Measurements from ENCODE around the gene PDS5B. TPM values are rescaled to one million over a fixed set of nuclear protein-coding genes. Genes with fewer than 3 reads are reported as not detected.

PDS5B gene
- total RNA-seq, 1 experiment from 2014 or later, result 95.5 TPM

GRCh38 chr13:32592082-32592481 is 5.8 kb downstream of the PDS5B start:
- TF ChIP-seq EZH2 (IDR thresholded peaks at IDR 0.05; ENCODE audit: borderline replicate concordance, low read depth, low read length, poor library complexity, severe bottlenecking) (no peak), CTCF (conservative IDR thresholded peaks at IDR 0.05; ENCODE audit: low read depth, low read length) (no peak)
- ChIA-PET CTCF (no interaction called here), POLR2A (ENCODE audit: low non-redundant PET) (no interaction called here)
- Histone ChIP-seq H3K27ac (ENCODE audit: low read depth, low read length, poor library complexity, severe bottlenecking) (no peak overlapping the region), H3K4me1 (ENCODE audit: insufficient read depth, low read length, poor library complexity, severe bottlenecking) (peaks cover 21% of the 10 kb centered on the region), H3K9me3 (ENCODE audit: low read depth, low read length, poor library complexity, severe bottlenecking) (no peaks in the 10 kb centered on the region), H3K4me3 (ENCODE audit: low read depth, low read length, poor library complexity, severe bottlenecking) (no peak overlapping the region), H3K36me3 (ENCODE audit: insufficient read depth, low read length, poor library complexity, severe bottlenecking) (no peaks in the 10 kb centered on the region), H3K27me3 (replicated peaks; ENCODE audit: insufficient read depth, low read depth, low read length, poor library complexity) (no peaks in the 10 kb centered on the region)
- no peak for DNase-seq (ENCODE audit: low spot score)
- no TSS peak for BruUV-seq (replicated peaks)
- intact Hi-C loops (cut with micrococcal nuclease; ENCODE audit: unreplicated experiment), result no loop called here

- BruUV-seq (replicated peaks), result no TSS peak
- ChIA-PET CTCF (no interaction called here), POLR2A (ENCODE audit: low non-redundant PET) (no interaction called here)
- intact Hi-C loops (cut with micrococcal nuclease; ENCODE audit: unreplicated experiment), result no loop called here
- H3K36me3 ChIP-seq (ENCODE audit: insufficient read depth, low read length, poor library complexity, severe bottlenecking), result no peaks in the 10 kb centered on the region
- TF ChIP-seq CTCF (conservative IDR thresholded peaks at IDR 0.05; ENCODE audit: low read depth, low read length) (no peak), EZH2 (IDR thresholded peaks at IDR 0.05; ENCODE audit: borderline replicate concordance, low read depth, low read length, poor library complexity, severe bottlenecking) (no peak)
- peaks cover 13% of the 10 kb centered on the region for H3K9me3 ChIP-seq (ENCODE audit: low read depth, low read length, poor library complexity, severe bottlenecking)
- H3K4me3 ChIP-seq (ENCODE audit: low read depth, low read length, poor library complexity, severe bottlenecking), result no peak overlapping the region
- H3K27me3 ChIP-seq (replicated peaks; ENCODE audit: insufficient read depth, low read depth, low read length, poor library complexity), result no peaks in the 10 kb centered on the region
- peak; percentile 24 for DNase-seq (ENCODE audit: low spot score)
- H3K27ac ChIP-seq (ENCODE audit: low read depth, low read length, poor library complexity, severe bottlenecking), result no peak overlapping the region
- peaks cover 21% of the 10 kb centered on the region for H3K4me1 ChIP-seq (ENCODE audit: insufficient read depth, low read length, poor library complexity, severe bottlenecking)
These were observed 8.0 kb downstream of the PDS5B start for GRCh38 chr13:32594157-32594738.

GRCh38 chr13:32595306-32595705 is 9.1 kb downstream of the PDS5B start:
- no peak for TF ChIP-seq CTCF (conservative IDR thresholded peaks at IDR 0.05; ENCODE audit: low read depth, low read length)
- TF ChIP-seq EZH2 (IDR thresholded peaks at IDR 0.05; ENCODE audit: borderline replicate concordance, low read depth, low read length, poor library complexity, severe bottlenecking), result no peak
- Histone ChIP-seq H3K4me3 (ENCODE audit: low read depth, low read length, poor library complexity, severe bottlenecking) (no peak overlapping the region), H3K27me3 (replicated peaks; ENCODE audit: insufficient read depth, low read depth, low read length, poor library complexity) (no peaks in the 10 kb centered on the region), H3K9me3 (ENCODE audit: low read depth, low read length, poor library complexity, severe bottlenecking) (peaks cover 13% of the 10 kb centered on the region), H3K36me3 (ENCODE audit: insufficient read depth, low read length, poor library complexity, severe bottlenecking) (no peaks in the 10 kb centered on the region), H3K4me1 (ENCODE audit: insufficient read depth, low read length, poor library complexity, severe bottlenecking) (peaks cover 16% of the 10 kb centered on the region), H3K27ac (ENCODE audit: low read depth, low read length, poor library complexity, severe bottlenecking) (no peak overlapping the region)
- DNase-seq (ENCODE audit: low spot score), result no peak
- intact Hi-C loops (cut with micrococcal nuclease; ENCODE audit: unreplicated experiment), result no loop called here
- ChIA-PET CTCF (no interaction called here), POLR2A (ENCODE audit: low non-redundant PET) (no interaction called here)
- BruUV-seq (replicated peaks), result no TSS peak
